Measurements from ENCODE around the gene FAM24B. TPM values are rescaled to one million over a fixed set of nuclear protein-coding genes. Genes with fewer than 3 reads are reported as not detected.

The FAM24B gene
- polyA plus RNA-seq, 4 donors, result 4.8 to 7.4 (median 6.6) TPM

DNA sequence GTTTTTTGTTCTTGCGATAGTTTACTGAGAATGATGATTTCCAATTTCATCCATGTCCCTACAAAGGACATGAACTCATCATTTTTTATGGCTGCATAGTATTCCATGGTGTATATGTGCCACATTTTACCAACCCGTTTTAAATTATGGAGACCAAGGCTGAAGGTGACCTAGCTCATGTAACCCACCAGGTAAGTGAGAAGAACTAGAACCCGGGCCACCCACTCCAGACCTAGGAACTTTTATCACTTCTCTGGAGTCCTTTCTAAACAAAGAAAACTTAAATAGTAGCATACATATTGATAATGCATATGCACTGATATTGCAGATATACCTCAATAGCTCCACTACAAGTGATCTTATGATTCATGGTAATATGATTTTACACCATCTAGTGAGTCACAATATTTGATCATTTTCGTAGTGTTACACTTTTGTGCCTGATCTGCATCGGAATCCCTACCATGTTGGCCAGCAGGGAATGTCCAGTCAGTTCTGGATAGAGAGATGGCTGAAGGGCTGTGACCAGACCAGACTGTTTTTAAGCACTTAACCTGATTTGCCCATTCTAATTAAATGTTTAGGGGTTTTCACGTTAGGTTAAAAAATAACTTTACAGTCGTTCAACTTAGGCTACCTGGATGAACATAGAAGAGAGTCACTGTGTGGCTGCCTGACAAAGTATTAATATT is 49.0 kb downstream of the FAM24B start:
- no peak for DNase-seq (ENCODE audit: low read depth in 4 of 4, low spot score in 2 of 4)

DNA sequence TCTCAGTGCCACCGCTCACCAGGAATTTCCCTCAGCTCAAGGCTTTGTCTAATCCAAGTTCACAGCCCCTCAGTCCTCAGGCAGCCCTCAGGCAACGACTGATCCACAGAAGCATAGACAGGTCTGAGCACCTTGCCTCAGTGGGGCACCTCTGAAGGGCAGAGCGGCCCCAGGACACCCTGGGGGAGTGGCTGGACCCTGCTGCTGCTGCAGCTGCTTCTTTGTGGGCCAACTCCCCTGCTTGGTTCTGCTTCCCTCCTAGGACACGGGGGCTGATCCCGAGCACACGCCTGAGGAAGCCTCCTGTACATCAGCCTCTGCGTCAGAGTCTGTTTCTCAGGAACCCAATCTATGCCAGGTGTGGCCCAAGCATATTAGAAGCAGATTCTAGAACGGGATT is 49.9 kb downstream of the FAM24B start:
- no peak for DNase-seq (ENCODE audit: low read depth in 4 of 4, low spot score in 2 of 4)

DNA sequence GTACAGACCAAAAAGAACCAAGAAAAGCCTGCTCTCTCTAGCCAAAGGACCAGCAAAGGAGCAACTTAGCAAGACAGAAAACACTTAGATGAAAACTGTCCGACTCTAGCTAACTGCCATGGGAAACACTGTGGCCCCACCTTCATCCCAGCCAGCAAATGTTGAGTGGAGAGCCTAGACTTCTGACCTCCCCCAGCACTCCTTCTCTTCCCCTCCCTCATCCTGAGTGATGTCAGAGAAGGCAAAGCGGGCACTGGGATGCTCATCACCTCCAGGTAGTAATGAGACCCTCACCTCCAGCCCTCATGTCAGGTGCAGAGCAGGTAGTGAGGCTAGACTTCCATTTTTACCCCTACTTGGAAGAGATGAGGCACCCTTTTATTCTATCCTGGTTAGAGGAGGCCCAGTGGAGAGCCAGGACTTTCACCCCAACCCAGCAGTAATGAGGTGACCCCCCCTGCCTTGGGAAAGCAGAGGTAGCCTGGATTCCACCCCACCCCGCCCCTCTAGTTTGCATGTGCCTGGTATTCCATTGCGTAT is 50.6 kb downstream of the FAM24B start:
- DNase-seq (ENCODE audit: low read depth in 4 of 4, low spot score in 2 of 4), result no peak

DNA sequence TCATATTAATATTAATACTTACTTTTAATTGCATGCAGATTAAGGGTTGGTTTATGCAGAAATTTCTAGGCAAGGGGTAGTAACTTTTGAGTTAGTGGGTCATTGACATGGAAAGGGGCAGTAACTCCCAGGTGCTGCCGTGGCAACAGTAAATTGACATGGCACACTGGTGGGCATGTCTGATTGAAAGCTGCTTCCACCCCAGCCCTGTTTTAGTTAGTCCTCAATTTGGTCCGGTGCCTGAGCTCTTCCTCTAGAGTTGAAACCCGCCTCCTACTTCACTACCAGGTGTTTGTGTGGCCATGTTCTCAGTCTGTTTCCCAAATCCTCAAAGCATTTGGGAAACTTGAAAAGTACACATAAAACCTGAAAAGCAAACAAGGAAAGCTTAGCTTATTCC is 52.1 kb downstream of the FAM24B start:
- no peak for DNase-seq (ENCODE audit: low read depth in 4 of 4, low spot score in 2 of 4)

DNA sequence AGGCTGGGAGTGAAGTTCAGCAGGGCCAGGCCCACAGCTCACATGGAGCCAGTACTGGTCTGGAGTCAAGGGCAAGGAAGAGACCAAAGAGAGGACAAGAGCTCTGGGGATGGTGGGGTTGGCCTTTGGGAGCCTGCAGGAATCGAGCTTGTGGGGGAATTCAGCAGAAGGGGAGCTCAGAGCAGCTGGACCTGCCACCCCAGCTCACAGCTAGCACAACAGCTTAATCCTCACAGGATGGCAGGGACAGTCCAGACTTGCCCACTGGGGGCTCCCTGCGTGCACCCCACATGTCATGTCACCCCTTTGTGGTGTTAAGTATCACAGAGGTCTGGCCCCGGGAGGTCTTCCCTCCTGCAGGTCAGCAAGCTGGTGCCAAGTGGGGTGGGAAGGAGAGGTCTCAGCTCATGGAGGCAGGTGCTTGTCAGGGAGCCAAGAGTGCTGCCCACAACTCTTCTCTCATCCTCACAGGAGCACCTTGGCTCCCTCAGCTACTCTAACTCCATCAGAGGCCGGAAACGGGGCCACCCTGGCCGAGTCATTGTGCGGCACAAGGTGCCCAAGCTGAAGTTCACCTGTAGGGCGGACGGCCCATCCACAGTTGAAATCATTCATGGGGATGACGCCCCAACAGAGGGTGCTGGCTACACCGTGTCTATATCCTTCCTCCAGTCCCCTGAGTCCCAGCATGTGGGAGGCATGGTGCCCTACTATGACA is 56.2 kb downstream of the FAM24B start:
- DNase-seq (ENCODE audit: low read depth in 4 of 4, low spot score in 2 of 4), result no peak

DNA sequence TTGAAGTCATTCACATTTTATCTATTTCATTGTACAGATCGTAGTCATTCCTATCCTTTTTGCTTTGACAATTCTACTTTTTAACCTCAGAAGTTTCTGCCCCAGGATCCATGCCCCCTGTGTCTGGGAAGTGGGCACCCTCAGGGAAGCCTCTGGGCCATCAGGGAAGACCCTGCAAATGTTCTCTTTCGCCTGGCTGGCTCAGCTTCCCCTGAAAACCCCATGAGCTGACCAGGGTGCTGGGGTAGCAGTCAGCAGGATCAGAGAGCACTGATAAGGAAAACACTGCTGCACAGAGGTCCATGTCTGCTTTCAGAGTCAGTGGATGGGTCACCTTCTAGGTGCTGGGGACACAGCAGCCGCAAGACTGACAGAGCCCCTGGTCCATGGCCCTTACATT is 57.6 kb downstream of the FAM24B start:
- no peak for DNase-seq (ENCODE audit: low read depth in 4 of 4, low spot score in 2 of 4)

DNA sequence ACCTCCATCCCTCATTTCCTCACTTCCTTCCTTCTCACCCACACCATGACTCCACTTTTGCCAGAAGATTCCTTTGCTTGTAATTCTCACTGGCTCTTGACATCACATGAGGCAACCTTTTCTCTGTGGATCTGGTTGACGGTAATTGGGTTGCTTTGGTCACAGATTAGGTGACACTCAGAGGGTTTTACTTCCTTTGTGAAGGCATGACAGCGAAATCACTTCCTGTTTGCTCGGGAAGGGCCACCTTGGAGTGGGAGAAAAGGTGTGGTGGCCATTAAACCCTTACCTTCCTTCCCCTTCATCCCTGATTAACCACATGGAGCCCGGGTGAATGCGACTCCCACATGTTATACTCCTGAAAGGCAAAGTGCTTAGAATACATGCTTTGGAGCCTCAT is 63.9 kb downstream of the FAM24B start:
- no peak for DNase-seq (ENCODE audit: low read depth in 4 of 4, low spot score in 2 of 4)

DNA sequence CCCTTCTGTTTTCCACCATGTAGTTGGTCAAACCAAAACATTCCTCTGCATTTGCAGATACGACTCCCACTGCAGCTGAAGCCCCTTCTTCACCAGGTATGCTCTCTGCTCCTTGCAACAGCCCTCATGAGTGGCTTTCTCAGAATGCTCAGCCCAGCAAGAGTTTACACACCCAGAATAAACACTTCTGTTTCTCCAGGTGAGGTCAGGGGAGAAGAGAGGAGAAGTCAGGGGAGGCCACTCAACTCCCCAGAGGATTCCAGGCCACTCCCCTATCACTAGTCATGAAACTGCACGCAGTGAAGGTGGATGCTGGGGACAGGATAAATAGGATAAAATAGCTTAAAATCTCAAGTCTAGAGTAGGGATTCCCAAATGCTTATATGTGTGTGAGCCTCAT is 64.9 kb downstream of the FAM24B start:
- DNase-seq (ENCODE audit: low read depth in 4 of 4, low spot score in 2 of 4), result no peak

DNA sequence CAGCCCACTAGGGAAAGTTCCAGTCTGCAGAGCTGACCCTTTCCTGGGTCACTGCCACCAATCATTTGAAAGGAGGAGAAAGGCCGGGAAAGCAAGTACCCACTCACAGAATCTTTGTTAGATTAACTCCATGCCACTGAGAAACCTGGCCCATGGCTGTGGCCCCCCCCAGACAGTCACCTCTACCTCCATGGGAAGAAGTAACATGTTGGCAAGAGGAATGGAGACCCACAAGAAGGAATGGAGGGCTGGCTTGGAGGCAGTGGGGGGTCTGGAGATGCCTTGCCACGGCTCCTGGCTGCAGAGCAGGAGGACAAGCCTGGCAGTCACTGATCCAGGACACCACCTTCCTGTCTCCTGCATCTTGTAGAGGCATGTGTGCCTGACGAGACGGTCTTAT is 66.6 kb downstream of the FAM24B start:
- no peak for DNase-seq (ENCODE audit: low read depth in 4 of 4, low spot score in 2 of 4)

DNA sequence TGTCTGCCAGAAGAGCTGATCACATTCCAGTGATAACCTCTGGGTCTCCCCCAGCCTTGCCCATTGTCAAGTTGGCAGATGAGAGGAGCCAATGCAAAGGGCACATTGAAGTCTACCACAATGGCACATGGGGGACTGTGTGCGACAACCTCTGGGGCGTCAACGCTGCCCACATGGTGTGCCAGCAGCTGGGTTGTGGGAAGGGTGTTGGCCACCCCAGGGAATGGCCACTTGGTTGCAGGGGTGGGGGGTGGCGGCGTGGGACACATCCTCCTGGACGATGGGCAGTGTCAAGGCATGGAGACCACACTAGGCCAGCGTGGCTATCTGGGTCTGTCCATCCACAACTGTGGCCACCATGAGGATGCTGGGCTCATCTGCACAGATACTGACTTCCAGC is 77.1 kb downstream of the FAM24B start:
- no peak for DNase-seq (ENCODE audit: low read depth in 4 of 4, low spot score in 2 of 4)

Other genes starting within 250 kb of the FAM24B start
- not detected for gene C10orf120, start 179.7 kb downstream of the FAM24B start, polyA plus RNA-seq (ENCODE audit: insufficient read length in 4 of 4)
- 1 to 10 TPM; 1.0 to 2.5 (median 1.8) TPM for gene CUZD1, start 33.7 kb downstream of the FAM24B start, polyA plus RNA-seq (ENCODE audit: insufficient read length in 4 of 4)
- not detected for gene FAM24A, start 31.0 kb upstream of the FAM24B start, polyA plus RNA-seq (ENCODE audit: insufficient read length in 4 of 4)
- gene C10orf88, start 74.6 kb upstream of the FAM24B start, polyA plus RNA-seq (ENCODE audit: insufficient read length in 4 of 4), result 10 to 100 TPM; 15.2 to 20.5 (median 19.7) TPM
- 10 to 100 TPM in 3 of 4 donors, 1 to 10 TPM in 1; 9.0 to 12.0 (median 11.2) TPM for gene PSTK, start 100.8 kb upstream of the FAM24B start, polyA plus RNA-seq (ENCODE audit: insufficient read length in 4 of 4)
- 10 to 100 TPM; 18.2 to 27.4 (median 21.5) TPM for gene IKZF5, start 129.2 kb upstream of the FAM24B start, polyA plus RNA-seq (ENCODE audit: insufficient read length in 4 of 4)
- 10 to 100 TPM; 20.3 to 30.2 (median 25.8) TPM for gene ACADSB, start 129.4 kb upstream of the FAM24B start, polyA plus RNA-seq (ENCODE audit: insufficient read length in 4 of 4)

Measured in left renal cortex interstitium (tissue), 4 donors.